Hepatocyte (in vitro differentiated cells): ENCODE data around the gene NADK.
"Not testable (repeated sequence)": the region's sequence is repeated elsewhere in the genome, so short reads cannot be mapped to it uniquely, and the experiment has no call there.

Source experiments
- EZH2 ChIP-seq: fragments of 200-600 bp; sonication (generic); IDR thresholded peaks from 2 replicates; pipeline ENCODE4 v1.6.1; 2016; ENCODE audit warnings: antibody characterized with exemption, mild to moderate bottlenecking, borderline replicate concordance
- EZH2phosphoT487 ChIP-seq: fragments of 200-600 bp; sonication (generic); IDR thresholded peaks from one replicate; pipeline ENCODE4 v1.6.1; 2018; ENCODE audit warnings: antibody characterized with exemption, mild to moderate bottlenecking, low read depth, moderate library complexity; ENCODE audit not compliant: unreplicated experiment, severe bottlenecking
- TF ChIP-seq, protein P1 (sequence below): fragments of 200-600 bp; sonication (generic); IDR thresholded peaks from 2 replicates; pipeline ENCODE4 v1.5.1; 2016; ENCODE audit warnings: antibody characterized with exemption, mild to moderate bottlenecking; ENCODE audit not compliant: poor library complexity

- TF ChIP-seq EZH2, EZH2phosphoT487: not testable (repeated sequence)
- TF ChIP-seq, protein P1, sequence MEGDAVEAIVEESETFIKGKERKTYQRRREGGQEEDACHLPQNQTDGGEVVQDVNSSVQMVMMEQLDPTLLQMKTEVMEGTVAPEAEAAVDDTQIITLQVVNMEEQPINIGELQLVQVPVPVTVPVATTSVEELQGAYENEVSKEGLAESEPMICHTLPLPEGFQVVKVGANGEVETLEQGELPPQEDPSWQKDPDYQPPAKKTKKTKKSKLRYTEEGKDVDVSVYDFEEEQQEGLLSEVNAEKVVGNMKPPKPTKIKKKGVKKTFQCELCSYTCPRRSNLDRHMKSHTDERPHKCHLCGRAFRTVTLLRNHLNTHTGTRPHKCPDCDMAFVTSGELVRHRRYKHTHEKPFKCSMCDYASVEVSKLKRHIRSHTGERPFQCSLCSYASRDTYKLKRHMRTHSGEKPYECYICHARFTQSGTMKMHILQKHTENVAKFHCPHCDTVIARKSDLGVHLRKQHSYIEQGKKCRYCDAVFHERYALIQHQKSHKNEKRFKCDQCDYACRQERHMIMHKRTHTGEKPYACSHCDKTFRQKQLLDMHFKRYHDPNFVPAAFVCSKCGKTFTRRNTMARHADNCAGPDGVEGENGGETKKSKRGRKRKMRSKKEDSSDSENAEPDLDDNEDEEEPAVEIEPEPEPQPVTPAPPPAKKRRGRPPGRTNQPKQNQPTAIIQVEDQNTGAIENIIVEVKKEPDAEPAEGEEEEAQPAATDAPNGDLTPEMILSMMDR, result not testable (repeated sequence)
These were observed 63.0 kb downstream of the NADK start for GRCh38 chr1:1715109-1715883.
